Vagina (tissue), 2 donors: ENCODE results near the gene PIK3CB.

Experiments used
- POLR2A ChIP-seq, 2 donors: fragments of 450-650 bp; IDR thresholded peaks; one replicate each; pipeline ENCODE4 v1.6.1; 2017; ENCODE audit warnings: antibody characterized with exemption in 2 of 2, mild to moderate bottlenecking in 2 of 2, moderate library complexity in 2 of 2
- TF ChIP-seq, protein P1 (sequence below), 3 experiments: fragments of 450-650 bp in 2 of 3; fragments of 200-600 bp in 1 of 3; sonication (generic) in 1 of 3; IDR thresholded peaks; one replicate each; pipeline ENCODE4 v1.5.1; 2017 to 2019; ENCODE audit warnings: antibody characterized with exemption in 3 of 3, mild to moderate bottlenecking in 2 of 3, moderate library complexity in 2 of 3

DNA sequence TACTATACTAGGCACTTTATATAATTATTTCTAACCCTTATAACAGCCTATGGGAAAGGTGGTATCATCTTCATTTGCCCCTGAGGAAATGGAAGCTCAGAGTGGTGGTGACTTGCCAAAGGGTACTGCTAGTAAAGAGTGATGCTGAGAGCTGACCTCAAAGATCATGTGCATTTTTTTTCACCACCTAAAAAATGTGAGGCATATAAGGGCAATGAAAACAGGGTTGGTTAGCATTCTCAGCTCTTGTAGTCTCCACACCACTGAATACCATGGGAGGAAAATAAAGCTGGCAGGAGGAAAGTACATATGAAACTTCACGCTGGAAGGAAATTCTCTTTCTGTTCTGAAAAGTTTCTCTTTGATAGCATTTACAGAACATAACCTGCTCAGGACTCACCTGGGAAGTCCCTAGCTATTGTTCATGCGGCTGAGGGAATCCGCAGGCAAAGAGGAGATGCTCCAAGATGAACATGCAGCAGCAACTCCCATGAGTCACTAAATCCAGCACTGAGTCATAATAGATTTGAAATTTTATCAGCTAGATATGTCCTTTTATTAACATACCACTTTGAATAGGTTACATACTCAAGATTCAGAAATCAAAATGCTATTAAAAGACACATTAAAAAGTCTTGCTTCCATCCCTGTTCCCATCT is 208.9 kb downstream of the PIK3CB start:
- TF ChIP-seq, protein P1, sequence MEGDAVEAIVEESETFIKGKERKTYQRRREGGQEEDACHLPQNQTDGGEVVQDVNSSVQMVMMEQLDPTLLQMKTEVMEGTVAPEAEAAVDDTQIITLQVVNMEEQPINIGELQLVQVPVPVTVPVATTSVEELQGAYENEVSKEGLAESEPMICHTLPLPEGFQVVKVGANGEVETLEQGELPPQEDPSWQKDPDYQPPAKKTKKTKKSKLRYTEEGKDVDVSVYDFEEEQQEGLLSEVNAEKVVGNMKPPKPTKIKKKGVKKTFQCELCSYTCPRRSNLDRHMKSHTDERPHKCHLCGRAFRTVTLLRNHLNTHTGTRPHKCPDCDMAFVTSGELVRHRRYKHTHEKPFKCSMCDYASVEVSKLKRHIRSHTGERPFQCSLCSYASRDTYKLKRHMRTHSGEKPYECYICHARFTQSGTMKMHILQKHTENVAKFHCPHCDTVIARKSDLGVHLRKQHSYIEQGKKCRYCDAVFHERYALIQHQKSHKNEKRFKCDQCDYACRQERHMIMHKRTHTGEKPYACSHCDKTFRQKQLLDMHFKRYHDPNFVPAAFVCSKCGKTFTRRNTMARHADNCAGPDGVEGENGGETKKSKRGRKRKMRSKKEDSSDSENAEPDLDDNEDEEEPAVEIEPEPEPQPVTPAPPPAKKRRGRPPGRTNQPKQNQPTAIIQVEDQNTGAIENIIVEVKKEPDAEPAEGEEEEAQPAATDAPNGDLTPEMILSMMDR (IDR thresholded peaks at IDR 0.05) = no peak
- no peak for TF ChIP-seq POLR2A (IDR thresholded peaks at IDR 0.05)
